HG03045 (cell line): ENCODE results near the gene HSFX4.
"Not testable (repeated sequence)": the region's sequence is repeated elsewhere in the genome, so short reads cannot be mapped to it uniquely, and the experiment has no call there.

Experiments
- ATAC-seq: cut with Tn5 transposase; IDR thresholded peaks from one replicate; pipeline ENCODE4 v1.9.1; 2021; ENCODE audit warnings: mild to moderate bottlenecking, moderate library complexity; ENCODE audit not compliant: unreplicated experiment

HSFX4 gene

GRCh38 chrX:149937871-149938426 is 8.6 kb downstream of the HSFX4 start:
- peak; percentile 6 for ATAC-seq

GRCh38 chrX:149938427-149938880 is 9.1 kb downstream of the HSFX4 start, which contains the start of gene EOLA2:
Gene EOLA2, minus strand, starts transcription at chrX:149938491. Its CDS starts 4,617 bp downstream, at chrX:149933874.
- ATAC-seq = peak; percentile 75

GRCh38 chrX:149938881-149939654 is 9.7 kb downstream of the HSFX4 start:
- peak; percentile 7 for ATAC-seq

- peak; percentile 14 for ATAC-seq
Measured at GRCh38 chrX:149939655-149939904, 10.2 kb downstream of the HSFX4 start.

- ATAC-seq = peak; percentile 48
Measured at GRCh38 chrX:149939905-149940673, 10.7 kb downstream of the HSFX4 start.

- ATAC-seq = not testable (repeated sequence)
Measured at GRCh38 chrX:149940674-149941024, 11.3 kb downstream of the HSFX4 start.

- ATAC-seq = not testable (repeated sequence)
Measured at GRCh38 chrX:149945087-149945670, 15.8 kb downstream of the HSFX4 start.

- ATAC-seq = not testable (repeated sequence)
Measured at GRCh38 chrX:149945820-149946219, 16.4 kb downstream of the HSFX4 start.

GRCh38 chrX:149946932-149947331 is 17.6 kb downstream of the HSFX4 start:
- not testable (repeated sequence) for ATAC-seq

- ATAC-seq = no peak
Measured at GRCh38 chrX:149948016-149948415, 18.6 kb downstream of the HSFX4 start.

GRCh38 chrX:149949743-149950436 is 20.5 kb downstream of the HSFX4 start:
- ATAC-seq = no peak

- no peak for ATAC-seq
Measured at GRCh38 chrX:149950681-149951080, 21.3 kb downstream of the HSFX4 start.

- no peak for ATAC-seq
Measured at GRCh38 chrX:149961572-149961971, 32.2 kb downstream of the HSFX4 start.

- ATAC-seq = no peak
Measured at GRCh38 chrX:149962010-149962409, 32.6 kb downstream of the HSFX4 start.

- ATAC-seq = no peak
Measured at GRCh38 chrX:149962859-149963757, 33.7 kb downstream of the HSFX4 start.

- no peak for ATAC-seq
Measured at GRCh38 chrX:149979126-149979644, 49.8 kb downstream of the HSFX4 start.
